GM21367 (cell line): ENCODE data around the gene GJE1.
"Not testable (repeated sequence)": the region's sequence is repeated elsewhere in the genome, so short reads cannot be mapped to it uniquely, and the experiment has no call there.

Experiments
- ATAC-seq: cut with Tn5 transposase; IDR thresholded peaks from one replicate; pipeline ENCODE4 v1.9.1; 2021; ENCODE audit not compliant: unreplicated experiment

The GJE1 gene

DNA sequence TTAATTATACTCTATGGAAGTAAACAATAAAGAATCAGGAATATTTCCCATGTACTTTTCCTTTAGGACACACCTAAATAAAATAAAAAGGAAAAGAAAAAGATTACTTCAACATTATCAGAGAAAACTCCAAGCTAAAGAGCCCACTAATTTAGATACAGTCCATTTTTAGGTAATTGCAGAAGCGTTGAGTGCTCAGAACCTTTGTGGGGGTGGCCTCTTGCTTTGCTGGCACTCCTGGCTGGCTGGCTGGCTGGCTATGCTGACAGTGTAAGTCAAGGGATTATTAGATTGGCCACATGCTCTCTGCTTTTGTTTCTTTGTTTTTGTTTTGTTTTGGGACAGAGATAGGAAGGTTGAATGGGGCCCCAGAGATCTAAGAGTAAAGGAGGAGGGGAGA lies at the start of gene GJE1:
Gene GJE1, plus strand, starts transcription at position 301 of the 400 bp plus-strand sequence. CDS start 234 bp downstream, outside the sequence.
- no peak for ATAC-seq

DNA sequence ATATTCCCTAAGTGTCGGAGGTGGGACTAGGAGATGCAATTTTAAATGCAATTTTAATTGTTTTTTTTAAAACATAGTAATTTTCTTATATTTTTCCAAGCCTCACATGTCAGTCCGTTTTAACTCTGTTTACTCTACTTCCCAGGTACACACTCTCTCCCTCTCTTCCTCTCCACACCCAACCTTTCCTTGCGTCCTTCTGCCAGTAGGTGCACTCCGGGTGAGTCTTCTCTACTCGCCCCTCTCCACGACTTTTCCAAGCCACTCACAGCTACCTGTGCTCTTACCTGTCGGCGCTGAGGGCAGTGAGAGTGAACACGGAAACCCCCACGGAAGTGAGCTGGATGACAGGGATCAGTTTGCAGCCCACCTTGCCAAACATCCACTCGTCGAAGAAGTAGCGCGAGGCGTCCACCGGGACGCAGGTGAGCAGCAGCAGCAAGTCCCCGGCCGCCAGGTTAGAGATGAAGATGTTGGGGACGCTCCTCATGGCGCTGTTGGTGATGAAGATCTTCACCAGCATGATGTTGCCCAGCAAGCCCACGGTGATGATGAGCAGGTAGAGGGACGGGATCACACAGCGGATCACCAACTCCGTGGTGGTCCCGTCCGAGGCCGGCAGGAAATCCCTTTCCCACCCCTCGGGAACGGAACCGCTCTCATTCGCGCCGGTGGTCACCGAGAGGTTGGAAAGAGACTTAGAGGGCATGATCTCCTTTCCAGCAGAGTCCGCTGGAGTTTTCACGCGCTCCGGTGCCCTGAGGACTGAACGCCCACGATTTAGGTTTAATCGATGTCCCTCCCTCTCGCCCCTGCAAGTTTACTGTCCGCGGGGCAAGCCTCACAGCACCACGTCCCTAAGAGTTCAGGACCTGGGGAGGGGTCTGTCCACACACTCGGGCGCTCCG lies 44.5 kb upstream of the GJE1 start:
- ATAC-seq: no peak

DNA sequence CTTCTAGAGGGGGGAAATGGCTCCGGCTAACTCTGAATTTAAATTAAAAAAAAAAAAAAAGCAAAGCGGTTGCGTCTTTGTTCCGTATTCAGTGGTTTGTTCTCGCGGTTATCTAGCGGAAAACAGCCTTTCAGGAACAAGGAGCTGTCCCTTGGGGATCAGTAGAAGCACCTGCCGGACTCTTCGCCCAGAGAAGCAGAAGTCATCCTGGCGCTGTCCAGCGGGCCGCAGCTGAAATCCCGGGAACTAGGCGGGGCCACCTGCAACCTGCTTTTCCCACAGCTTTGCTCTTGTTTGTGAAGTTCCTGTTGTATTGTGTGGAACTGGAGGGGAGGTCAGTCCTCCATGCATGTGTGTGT lies 43.9 kb upstream of the GJE1 start:
- ATAC-seq: no peak

DNA sequence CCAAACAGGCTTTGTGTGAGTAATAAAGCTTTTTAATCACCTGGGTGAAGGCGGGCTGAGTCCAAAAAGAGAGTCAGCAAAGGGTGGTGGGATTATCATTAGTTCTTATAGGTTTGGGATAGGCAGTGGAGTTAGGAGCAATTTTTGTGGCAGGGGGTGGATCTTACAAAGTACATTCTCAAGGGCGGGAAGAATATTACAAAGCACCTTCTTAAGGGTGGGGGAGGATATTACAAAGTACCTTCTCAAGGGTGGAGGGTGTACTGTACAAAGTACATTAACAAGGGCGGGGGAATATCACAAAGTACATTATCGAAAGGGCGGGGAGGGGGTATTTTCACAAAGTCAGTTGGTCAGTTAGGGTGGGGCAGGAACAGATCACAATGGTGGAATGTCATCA lies 27.9 kb upstream of the GJE1 start:
- ATAC-seq: not testable (repeated sequence)

DNA sequence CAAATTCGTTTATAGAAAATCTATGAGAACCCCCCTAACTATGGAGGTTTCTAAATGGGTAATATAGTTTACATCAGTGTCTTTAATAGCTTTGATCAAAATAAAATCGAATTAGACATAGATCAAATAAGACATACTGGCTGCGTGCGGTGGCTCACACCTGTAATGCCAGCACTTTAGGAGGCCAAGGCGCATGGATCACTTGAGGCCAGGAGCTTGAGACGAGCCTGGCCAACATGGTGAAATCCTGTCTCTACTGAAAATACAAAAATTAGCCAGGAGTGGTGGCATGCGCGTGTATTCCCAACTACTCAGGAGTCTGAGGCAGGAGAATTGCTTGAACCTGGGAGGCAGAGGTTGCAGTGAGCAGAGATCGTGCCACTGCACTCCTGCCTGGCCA lies 21.9 kb upstream of the GJE1 start:
- not testable (repeated sequence) for ATAC-seq

- ATAC-seq: peak; percentile 52
Observed at GRCh38 chr6:142112451-142113061, 20.2 kb upstream of the GJE1 start.

DNA sequence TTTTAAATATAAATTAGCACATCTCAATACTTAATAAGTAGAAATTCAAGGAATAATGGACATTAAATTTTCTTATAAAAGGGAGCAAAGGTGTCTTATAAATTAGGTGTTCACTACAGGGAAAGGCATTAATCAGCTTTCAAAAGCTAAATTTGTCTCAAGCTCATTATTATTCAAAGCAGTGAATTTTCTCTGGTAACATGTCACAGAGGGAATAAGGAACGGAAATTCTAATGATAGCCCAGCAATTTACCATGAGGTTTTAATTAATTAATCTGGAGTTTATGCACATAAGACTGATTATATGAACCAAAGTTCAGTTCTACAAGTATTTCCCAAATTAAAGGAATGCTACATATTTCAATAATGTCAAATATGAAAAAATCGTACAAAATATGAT lies 15.4 kb upstream of the GJE1 start:
- ATAC-seq: no peak

GRCh38 chr6:142118328-142118727 lies 14.4 kb upstream of the GJE1 start:
- no peak for ATAC-seq

DNA sequence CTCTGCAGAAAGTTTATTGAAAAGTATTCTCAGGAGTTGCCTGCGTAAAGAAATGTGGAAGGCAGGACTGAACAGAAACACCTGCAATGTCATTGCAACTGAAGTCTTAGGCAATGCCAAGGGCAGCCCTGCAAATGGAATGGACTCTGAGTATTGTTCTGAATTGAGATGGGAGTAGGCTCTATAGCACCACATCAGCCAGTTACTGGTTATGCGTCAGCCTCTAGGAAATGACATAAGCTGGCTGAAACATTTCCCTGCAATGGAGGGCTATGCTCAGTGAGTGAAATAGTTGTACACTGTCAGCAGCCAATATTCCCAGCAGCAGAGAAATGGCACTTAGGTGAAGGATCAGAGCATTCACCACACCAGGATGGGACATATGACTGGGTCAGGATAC lies 13.8 kb upstream of the GJE1 start:
- no peak for ATAC-seq

DNA sequence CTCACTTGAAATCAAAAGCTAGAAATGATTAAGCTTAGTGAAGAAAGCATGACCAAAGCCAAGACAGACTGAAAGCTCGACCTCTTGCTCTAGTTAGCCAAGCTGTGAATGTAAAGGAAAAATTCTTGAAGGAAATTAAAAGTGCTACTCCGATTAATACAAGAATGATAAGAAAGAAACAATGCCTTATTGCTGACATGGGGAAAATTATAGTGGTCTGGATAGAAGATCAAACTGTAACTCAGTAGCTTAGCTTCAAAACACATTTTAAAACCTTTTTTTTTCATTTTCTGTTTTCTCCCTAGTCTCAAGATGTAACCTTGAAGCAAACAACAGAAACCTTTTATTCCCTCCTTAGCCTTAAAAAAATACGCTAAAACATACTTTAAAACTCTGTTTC lies 11.4 kb upstream of the GJE1 start:
- no peak for ATAC-seq

DNA sequence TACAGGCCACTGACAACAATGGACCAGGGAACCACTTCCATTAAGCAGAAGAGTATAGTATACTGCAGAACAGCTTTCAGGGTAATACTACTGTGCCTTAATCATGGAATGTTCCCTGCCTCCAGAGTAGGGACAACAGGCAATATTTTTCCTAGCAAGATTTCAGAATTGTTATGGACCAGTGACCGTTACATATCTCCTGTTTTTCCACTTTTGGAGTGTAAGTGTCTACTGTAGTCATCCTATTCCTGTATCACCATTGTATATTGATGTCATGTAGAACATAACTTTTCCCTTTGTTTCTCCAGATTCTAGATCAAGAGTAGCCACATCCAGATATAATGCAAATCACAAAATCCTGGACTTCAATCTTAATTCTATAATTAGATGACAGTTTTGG lies 1.9 kb upstream of the GJE1 start:
- no peak for ATAC-seq

GRCh38 chr6:142138876-142139275 lies 6.2 kb downstream of the GJE1 start:
- no peak for ATAC-seq

DNA sequence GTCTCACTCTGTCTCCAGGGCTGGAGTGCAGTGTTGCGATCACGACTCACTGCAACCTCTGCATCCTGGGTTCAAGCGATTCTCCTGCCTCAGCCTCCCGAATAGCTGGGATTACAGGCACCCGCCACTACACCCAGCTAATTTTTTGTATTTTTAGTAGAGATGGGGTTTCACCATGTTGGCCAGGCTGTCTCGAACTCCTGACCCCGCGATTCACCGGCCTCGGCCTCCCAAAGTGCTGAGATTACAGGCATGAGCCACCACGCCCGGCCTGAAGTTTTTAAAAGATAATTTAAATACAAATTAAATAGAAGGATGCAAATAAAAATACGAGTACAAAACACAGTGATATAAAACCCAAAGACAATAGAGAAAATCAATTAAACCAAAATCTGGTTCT lies 8.8 kb downstream of the GJE1 start:
- not testable (repeated sequence) for ATAC-seq

- peak; percentile 100 for ATAC-seq
Observed at GRCh38 chr6:142146828-142147662, 14.3 kb downstream of the GJE1 start, which contains the start of the genes NMBR and VTA1. Gene NMBR (minus strand): TSS chr6:142147122. CDS start chr6:142088658, 58,464 bp downstream. Gene VTA1 (plus strand): TSS chr6:142147263. CDS start chr6:142147288, 25 bp downstream.

- no peak for ATAC-seq
Observed at GRCh38 chr6:142152746-142153145, 20.0 kb downstream of the GJE1 start.

DNA sequence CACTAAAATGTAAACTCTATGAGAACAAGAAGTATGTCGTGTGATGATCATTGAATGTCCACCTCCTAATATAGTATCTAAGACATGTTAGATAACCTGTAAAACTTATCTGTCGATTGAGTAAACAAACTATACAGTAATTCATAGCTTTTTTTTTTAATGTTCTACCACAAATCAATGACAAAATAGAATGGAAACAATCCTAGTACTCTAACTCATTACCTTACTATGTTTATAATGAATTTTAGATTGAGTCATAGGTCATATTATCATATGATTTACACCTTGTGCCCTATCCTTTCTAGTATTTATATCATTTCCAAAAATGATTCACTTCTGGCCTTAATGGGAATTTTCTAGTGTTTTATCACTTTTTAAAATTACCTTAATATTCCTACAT lies 20.5 kb downstream of the GJE1 start:
- ATAC-seq: no peak

GRCh38 chr6:142154336-142154735 lies 21.6 kb downstream of the GJE1 start:
- ATAC-seq: no peak

GRCh38 chr6:142155091-142155490 lies 22.4 kb downstream of the GJE1 start:
- ATAC-seq: no peak

- ATAC-seq: no peak
Observed at GRCh38 chr6:142155895-142156757, 23.4 kb downstream of the GJE1 start.

DNA sequence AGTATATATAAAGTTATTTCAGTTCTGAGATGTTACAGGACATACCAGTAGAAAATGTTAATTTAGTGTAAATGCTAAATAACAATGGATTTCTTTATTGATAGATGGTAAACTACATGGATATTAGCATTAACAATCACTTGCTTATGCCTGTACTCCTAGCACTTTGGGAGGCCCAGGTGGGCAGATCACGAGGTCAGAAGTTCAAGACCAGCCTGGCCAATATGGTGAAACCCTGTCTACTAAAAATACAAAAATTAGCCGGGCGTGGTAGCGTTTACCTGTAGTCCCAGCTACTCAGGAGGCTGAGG lies 24.0 kb downstream of the GJE1 start:
- ATAC-seq: not testable (repeated sequence)

- ATAC-seq: no peak
Observed at GRCh38 chr6:142162780-142163179, 30.1 kb downstream of the GJE1 start.
